K562 (cell line): ENCODE data around the gene LUC7L. TPM values are rescaled to one million over a fixed set of nuclear protein-coding genes. Genes with fewer than 3 reads are reported as not detected.
"Not testable (repeated sequence)": the region's sequence is repeated elsewhere in the genome, so short reads cannot be mapped to it uniquely, and the experiment has no call there.

Experiments
- ATAC-seq: fragments of 200-7000 bp; cut with Tn5 transposase; 3 replicates; pipeline ENCODE4 v1.9.1; 2020; ENCODE audit warnings: moderate library complexity
- BruUV-seq: library from RNA; stranded (reverse); fragments of 400-500 nt; replicated peaks from 2 replicates; lab custom pipeline; 2021; lab: Mats Ljungman, UMichigan
- CTCF ChIA-PET: fragments of 300-600 bp; formaldehyde crosslinking; extraction: SDS; loops from one replicate; lab custom pipeline; 2021; ENCODE audit warnings: low intra/inter-chr PET ratio; lab: Yijun Ruan, JAX
- POLR2A ChIA-PET: fragments of 300-600, 350-650 bp; sonication (Branson Sonifier 250); formaldehyde crosslinking; extraction: SDS; loops from one replicate; lab custom pipeline; 2021; ENCODE audit warnings: antibody characterized with exemption, inconsistent platforms; lab: Yijun Ruan, JAX
- DNase-seq, 4 experiments: peaks; one replicate each; pipeline versions ENCODE4 v3.0.0 to v3.0.0-alpha.2; 2011 to 2018; ENCODE audit warnings: low spot score in 3 of 4, mixed read lengths in 3 of 4; ENCODE audit errors: extremely low read depth in 1 of 4
- FAIRE-seq: peaks from 2 replicates; lab custom pipeline; 2011; peaks lifted over from hg19 to GRCh38; lab: Jason Lieb, UNC
- H2AFZ ChIP-seq: 2 replicates; pipeline ENCODE4 v1.6.0; 2011; ENCODE audit warnings: low read depth, low read length, control low read depth, inconsistent platforms
- H3K27ac ChIP-seq: fragments of 200-600 bp; 3 replicates; pipeline ENCODE4 v1.8.0; 2011; ENCODE audit warnings: low read depth, mild to moderate bottlenecking, control low read depth, inconsistent platforms, low read length, moderate library complexity, mixed read lengths; ENCODE audit errors: extremely low read depth
- H3K27me3 ChIP-seq, 2 experiments: fragments of 300-600 bp in 1 of 2; 2 replicates in 1 of 2; 3 replicates in 1 of 2; pipeline versions ENCODE4 v1.6.0 to v1.8.0; 2011; ENCODE audit warnings: inconsistent platforms in 2 of 2, low read length in 2 of 2, mild to moderate bottlenecking in 1 of 2, mixed read lengths in 1 of 2, moderate library complexity in 1 of 2; ENCODE audit not compliant: control insufficient read depth in 2 of 2, insufficient read depth in 2 of 2
- H3K36me3 ChIP-seq: fragments of 300-600 bp; 3 replicates; pipeline ENCODE4 v1.8.0; 2011; ENCODE audit warnings: mild to moderate bottlenecking, low read length, inconsistent platforms; ENCODE audit not compliant: control insufficient read depth, insufficient read depth
- H3K4me1 ChIP-seq, 2 experiments: fragments of 200-600 bp in 1 of 2; replicated peaks in 1 of 2; 2 replicates in 1 of 2; 3 replicates in 1 of 2; pipeline versions ENCODE4 v1.5.1 to v1.8.0; 2011; ENCODE audit warnings: inconsistent platforms in 2 of 2, low read length in 2 of 2, mild to moderate bottlenecking in 1 of 2, mixed read lengths in 1 of 2, moderate library complexity in 1 of 2; ENCODE audit not compliant: control insufficient read depth in 2 of 2, insufficient read depth in 2 of 2
- H3K4me2 ChIP-seq: 2 replicates; pipeline ENCODE4 v1.6.1; 2011; ENCODE audit warnings: low read length, control low read depth, inconsistent platforms, mixed read lengths; ENCODE audit not compliant: insufficient read depth
- H3K4me3 ChIP-seq: fragments of 200-600 bp; sonication (generic), shearing (Covaris generic); 2 replicates; pipeline ENCODE4 v1.5.1; 2016; ENCODE audit warnings: control low read depth, inconsistent platforms
- H3K79me2 ChIP-seq: fragments of 200-600 bp; 3 replicates; pipeline ENCODE4 v1.8.0; 2011; ENCODE audit warnings: low read length, inconsistent platforms; ENCODE audit not compliant: control insufficient read depth, insufficient read depth
- H3K9ac ChIP-seq, 2 experiments: 2 replicates each; pipeline versions ENCODE4 v1.6.0 to v1.6.1; 2011; ENCODE audit warnings: low read depth in 2 of 2, low read length in 2 of 2, control low read depth in 1 of 2, inconsistent platforms in 1 of 2, mild to moderate bottlenecking in 1 of 2, mixed read lengths in 1 of 2; ENCODE audit not compliant: insufficient read depth in 1 of 2
- H3K9me1 ChIP-seq: one replicate; pipeline ENCODE4 v1.6.0; 2011; ENCODE audit warnings: inconsistent platforms, mild to moderate bottlenecking, low read length, moderate library complexity; ENCODE audit not compliant: control insufficient read depth, insufficient read depth
- H3K9me3 ChIP-seq: replicated peaks from 2 replicates; pipeline ENCODE4 v1.5.1; 2011; ENCODE audit warnings: low read depth, low read length, inconsistent platforms; ENCODE audit not compliant: control insufficient read depth, insufficient read depth
- H4K20me1 ChIP-seq: replicated peaks from 2 replicates; pipeline ENCODE4 v1.6.1; 2011; ENCODE audit warnings: low read length, inconsistent platforms, mixed read lengths; ENCODE audit not compliant: control insufficient read depth, insufficient read depth
- CAMTA2 ChIP-seq: fragments of 250-450 bp; sonication (Bioruptor Pico); conservative IDR thresholded peaks from 2 replicates; pipeline ENCODE4 v1.5.1; 2022
- CBX5 ChIP-seq: IDR thresholded peaks from 2 replicates; pipeline ENCODE4 v1.6.1; 2014; ENCODE audit warnings: low read depth, borderline replicate concordance
- RB1 ChIP-seq: fragments of 450-650 bp; IDR thresholded peaks from 2 replicates; pipeline ENCODE4 v1.6.1; 2017; ENCODE audit warnings: low read depth, mild to moderate bottlenecking
- ZBTB33 ChIP-seq: sonication (generic); formaldehyde crosslinking; IDR thresholded peaks from 2 replicates; pipeline ENCODE4 v1.8.1; 2023; ENCODE audit warnings: mild to moderate bottlenecking, missing genetic modification reagents
- ZNF395 ChIP-seq: fragments of 200-800 bp; sonication (Bioruptor generic); IDR thresholded peaks from 2 replicates; pipeline ENCODE4 v1.6.1; 2017; ENCODE audit warnings: missing genetic modification characterization, missing compliant biosample characterization
- WGBS: fragments of 100-300 bp; shearing (Covaris generic); methylation state at CpG from one replicate; pipeline ENCODE4 v1.1.6; 2016; ENCODE audit warnings: low coverage, mixed read lengths; ENCODE audit not compliant: insufficient coverage; ENCODE audit errors: missing lambda C conversion rate; 5-methylcytosine and 5-hydroxymethylcytosine counted together
- in situ Hi-C: fragments of 300-500 bp; cut with MboI; formaldehyde crosslinking; loops from 4 replicates; pipeline ENCODE4 v1.15.0; 2018; ENCODE audit warnings: inconsistent platforms, mixed read lengths
- intact Hi-C: fragments of 100-400 bp; cut with micrococcal nuclease; formaldehyde crosslinking; loops from 2 replicates; pipeline ENCODE4 v1.14.2; 2022
- polyA plus RNA-seq, 8 experiments: library from polyadenylated mRNA; depleted of rRNA in 4 of 8; stranded (reverse) in 5 of 8; unstranded in 3 of 8; fragments of >200 nt; fragmentation: Nextera tagmentation in 2 of 8; fragmentation: Illumina TruSeq in 1 of 8; extraction: Ambion mirVana in 2 of 8; extraction: Trizol in 1 of 8; gene quantifications; 2 replicates each; pipeline versions ENCODE4 v1.2.1 to v1.2.3, GENCODE V29; 2011 to 2014; ENCODE audit warnings: inconsistent platforms in 1 of 8, missing spikeins in 1 of 8
- total RNA-seq, 7 experiments: library from RNA; depleted of rRNA in 6 of 7; stranded (reverse); fragments of >200 nt in 6 of 7; fragmentation: Illumina TruSeq in 2 of 7; extraction: Trizol in 2 of 7; gene quantifications; 2 replicates each; pipeline versions ENCODE4 v1.2.1 to v1.2.3, GENCODE V29; 2011 to 2021; ENCODE audit warnings: low replicate concordance in 1 of 7
- TF ChIP-seq, protein P1 (sequence below): fragments of 450-650 bp; IDR thresholded peaks from 2 replicates; pipeline ENCODE4 v1.6.1; 2016; ENCODE audit warnings: antibody characterized with exemption

LUC7L gene
- total and polyA plus RNA-seq, 9 of the 15 experiments (the other 6 are each of a cell fraction or from before 2014, with no cell fraction given): 1.7 to 93.3 (median 59.5) TPM

DNA sequence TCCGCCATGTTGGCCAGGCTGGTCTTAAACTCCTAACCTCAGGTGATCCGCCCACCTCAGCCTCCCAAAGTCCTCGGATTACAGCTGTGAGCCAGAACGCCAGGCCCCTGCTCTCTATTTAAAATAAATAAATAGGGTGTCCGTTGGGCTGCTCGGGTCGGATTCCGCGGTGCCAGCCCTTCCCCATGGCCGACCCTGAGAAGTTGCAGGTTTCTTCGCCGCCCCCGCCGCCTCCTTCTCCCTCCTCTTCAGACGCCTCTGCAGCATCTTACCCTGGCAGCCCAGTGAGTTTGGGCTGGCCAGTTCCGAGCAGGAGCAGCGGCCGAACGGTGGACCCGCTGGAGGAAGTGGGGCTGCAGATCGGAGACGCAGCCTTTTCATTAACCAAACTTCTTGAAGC is 1.7 kb upstream of the LUC7L start (continued):
- no peak for TF ChIP-seq CAMTA2 (CRISPR knock-in tag)

- 76% methylated on average over 18 of the region's 18 CpGs for WGBS
- H3K9ac ChIP-seq, POLR2A ChIA-PET, in situ Hi-C loops, H4K20me1 ChIP-seq, H3K27me3 ChIP-seq, intact Hi-C loops, BruUV-seq, H3K9me3 ChIP-seq, H3K4me3 ChIP-seq, H3K4me2 ChIP-seq, ATAC-seq, DNase-seq, H2AFZ ChIP-seq, FAIRE-seq, H3K9me1 ChIP-seq, H3K27ac ChIP-seq, CTCF ChIA-PET: not testable (repeated sequence)
- Histone ChIP-seq H3K36me3 (peaks cover 27% of the 10 kb centered on the region), H3K4me1 (peaks cover 6 to 32% of the 10 kb centered on the region in 2 experiments; a peak in 4 of 5 replicates), H3K79me2 (peaks cover 43% of the 10 kb centered on the region)
Observed at GRCh38 chr16:230351-230750, 1.1 kb upstream of the LUC7L start.

DNA sequence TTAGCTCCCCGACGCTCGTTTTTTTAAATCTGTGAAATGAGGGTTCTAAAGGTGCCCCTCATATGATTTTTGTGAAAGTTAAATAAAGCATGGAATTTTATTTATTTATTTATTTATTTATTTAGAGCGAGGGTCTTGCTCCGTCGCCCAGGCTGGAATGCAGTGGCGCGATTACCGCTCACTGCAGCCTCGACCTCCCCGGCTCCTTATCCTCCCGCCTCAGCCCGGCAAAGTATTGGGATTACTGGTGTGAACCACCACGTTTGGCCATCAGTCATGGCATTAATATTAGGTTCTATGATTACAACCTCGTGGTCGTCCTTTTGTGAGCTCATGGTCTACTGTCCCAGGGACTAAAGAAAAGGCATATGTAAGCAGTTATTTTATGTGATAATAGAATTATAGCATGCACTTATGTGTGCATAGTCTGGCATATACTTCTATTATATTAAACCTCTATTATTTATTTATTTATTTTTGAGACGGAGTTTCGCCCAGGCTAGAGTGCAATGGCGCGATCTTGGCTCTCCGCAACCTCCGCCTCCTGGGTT is 557 bp upstream of the LUC7L start:
- ChIA-PET CTCF (no interaction called here), POLR2A (interaction anchor here (0.9 to 2.4 kb wide), 5 partner anchors 10 to 19 kb away, joined by 3 to 9 read pairs (median 5); no protein-coding TSS in a partner anchor)
- 61% methylated on average over 22 of the region's 22 CpGs for WGBS
- peak overlapping the region; percentile 29 to 88; a peak in 3 of 4 replicates for H3K9ac ChIP-seq
- peak overlapping the region; percentile 92; the same call in 2 of the 3 replicates for H3K27ac ChIP-seq
- H3K4me3 ChIP-seq: peak overlapping the region; percentile 79
- FAIRE-seq (no peak), DNase-seq (no peak), ATAC-seq (no peak)
- H4K20me1 ChIP-seq: peaks cover 8% of the 10 kb centered on the region; the same call in 1 of the 2 replicates
- H3K36me3 ChIP-seq: peaks cover 30% of the 10 kb centered on the region
- no peaks in the 10 kb centered on the region for H3K9me1 ChIP-seq
- BruUV-seq: no TSS peak
- peaks cover 40% of the 10 kb centered on the region for H3K79me2 ChIP-seq
- H3K4me1 ChIP-seq: peaks cover 6 to 27% of the 10 kb centered on the region in 2 experiments; a peak in 4 of 5 replicates
- in situ Hi-C loops: no loop called here
- intact Hi-C loops: no loop called here
- H3K27me3 ChIP-seq: no peaks in the 10 kb centered on the region
- H3K9me3 ChIP-seq: no peaks in the 10 kb centered on the region
- peak overlapping the region; percentile 97 for H2AFZ ChIP-seq
- H3K4me2 ChIP-seq: peak overlapping the region; percentile 93
- no peak for TF ChIP-seq CBX5
- TF ChIP-seq, protein P1, sequence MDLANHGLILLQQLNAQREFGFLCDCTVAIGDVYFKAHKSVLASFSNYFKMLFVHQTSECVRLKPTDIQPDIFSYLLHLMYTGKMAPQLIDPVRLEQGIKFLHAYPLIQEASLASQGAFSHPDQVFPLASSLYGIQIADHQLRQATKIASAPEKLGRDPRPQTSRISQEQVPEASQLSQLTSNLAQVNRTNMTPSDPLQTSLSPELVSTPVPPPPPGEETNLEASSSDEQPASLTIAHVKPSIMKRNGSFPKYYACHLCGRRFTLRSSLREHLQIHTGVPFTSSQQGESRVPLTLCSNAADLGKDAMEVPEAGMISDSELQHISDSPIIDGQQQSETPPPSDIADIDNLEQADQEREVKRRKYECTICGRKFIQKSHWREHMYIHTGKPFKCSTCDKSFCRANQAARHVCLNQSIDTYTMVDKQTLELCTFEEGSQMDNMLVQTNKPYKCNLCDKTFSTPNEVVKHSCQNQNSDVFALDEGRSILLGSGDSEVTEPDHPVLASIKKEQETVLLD: no peak
- peak; percentile 5; the same call in 1 of the 2 replicates for TF ChIP-seq ZNF395
- TF ChIP-seq ZBTB33 (CRISPR knock-in tag): peak; percentile 82
- no peak for TF ChIP-seq RB1
